CD4-positive, alpha-beta T cell (primary cell): ENCODE results near the gene RALGPS1. TPM values are rescaled to one million over a fixed set of nuclear protein-coding genes. Genes with fewer than 3 reads are reported as not detected.

Experiments
- ATAC-seq: fragments of 200-7000 bp; cut with Tn5 transposase; one replicate; pipeline ENCODE4 v1.10.0; 2022; ENCODE audit warnings: mild to moderate bottlenecking; ENCODE audit not compliant: poor library complexity
- CTCF ChIA-PET: fragments of 350-600 bp; sonication (Branson Sonifier 250); formaldehyde crosslinking; loops from one replicate; lab custom pipeline; 2021; ENCODE audit warnings: antibody characterized with exemption, inconsistent platforms; lab: Charles Lee
- POLR2A ChIA-PET: fragments of 350-600 bp; sonication (Branson Sonifier 250); formaldehyde crosslinking; loops from one replicate; lab custom pipeline; 2021; ENCODE audit warnings: antibody characterized with exemption, inconsistent platforms; lab: Charles Lee
- DNase-seq, 14 experiments: peaks; one replicate each; pipeline ENCODE4 v3.0.0-alpha.2; 2013 to 2020; ENCODE audit warnings: mixed read lengths in 2 of 14
- H3K27ac ChIP-seq, 2 donors: one replicate each; pipeline versions ENCODE4 v1.5.1 to v1.7.0; 2013; ENCODE audit warnings: low read length in 2 of 2, low read depth in 1 of 2, mild to moderate bottlenecking in 1 of 2
- H3K27me3 ChIP-seq, 2 experiments: 1 replicate in 1 of 2; 2 replicates in 1 of 2; pipeline versions ENCODE4 v1.6.1 to v1.7.0; 2013; ENCODE audit warnings: low read length in 2 of 2, control low read depth in 1 of 2, mild to moderate bottlenecking in 1 of 2, moderate library complexity in 1 of 2; ENCODE audit not compliant: insufficient read depth in 2 of 2, control insufficient read depth in 1 of 2
- H3K36me3 ChIP-seq: one replicate; pipeline ENCODE4 v1.6.1; 2013; ENCODE audit warnings: low read length, control low read depth; ENCODE audit not compliant: insufficient read depth
- H3K4me1 ChIP-seq: one replicate; pipeline ENCODE4 v1.6.1; 2013; ENCODE audit warnings: low read length, control low read depth; ENCODE audit not compliant: insufficient read depth
- H3K4me3 ChIP-seq: one replicate; pipeline ENCODE4 v1.5.1; 2013; ENCODE audit warnings: mild to moderate bottlenecking, low read length, moderate library complexity
- H3K9me3 ChIP-seq, 2 experiments: 1 replicate in 1 of 2; 2 replicates in 1 of 2; pipeline versions ENCODE4 v1.6.1 to v1.7.0; 2013; ENCODE audit warnings: low read length in 2 of 2, mild to moderate bottlenecking in 2 of 2, control low read depth in 1 of 2, moderate library complexity in 1 of 2; ENCODE audit not compliant: control insufficient read depth in 1 of 2, insufficient read depth in 1 of 2
- H3K27ac Mint-ChIP-seq: one replicate; pipeline ENCODE4 v1.8.0; 2020; ENCODE audit warnings: mixed read lengths
- H3K27me3 Mint-ChIP-seq: one replicate; pipeline ENCODE4 v1.8.0; 2021; ENCODE audit warnings: mixed read lengths
- H3K36me3 Mint-ChIP-seq: one replicate; pipeline ENCODE4 v1.8.0; 2021; ENCODE audit warnings: low read depth, mixed read lengths
- H3K4me1 Mint-ChIP-seq: one replicate; pipeline ENCODE4 v1.8.0; 2021; ENCODE audit warnings: low read depth, mixed read lengths
- H3K4me3 Mint-ChIP-seq: one replicate; pipeline ENCODE4 v1.8.0; 2020; ENCODE audit warnings: mild to moderate bottlenecking, mixed read lengths
- H3K9me3 Mint-ChIP-seq: one replicate; pipeline ENCODE4 v1.8.0; 2020; ENCODE audit warnings: mixed read lengths
- CTCF ChIP-seq: fragments of 200-600 bp; IDR thresholded peaks from one replicate; pipeline ENCODE4 v1.8.0; 2022; ENCODE audit warnings: antibody characterized with exemption, mild to moderate bottlenecking
- intact Hi-C, 2 experiments: fragments of 100-400 bp; cut with DNase I in 1 of 2; cut with micrococcal nuclease in 1 of 2; formaldehyde crosslinking; loops; one replicate each; pipeline versions ENCODE4 v1.15.1 to v1.9.0; 2023 to 2025; cut with DNase I, micrococcal nuclease
- total RNA-seq, 174 experiments: library from RNA in 2 of 174; stranded (reverse) in 2 of 174; gene quantifications; one replicate each; pipeline ENCODE4 v1.2.3 and lab custom pipeline; 2021 to 2026

Gene RALGPS1
- total RNA-seq, 2 experiments from 2014 or later: 5.8 to 6.3 TPM

- Mint-ChIP-seq H3K9me3 (no peaks in the 10 kb centered on the region), H3K4me3 (no peak overlapping the region), H3K4me1 (peaks cover 24% of the 10 kb centered on the region), H3K27me3 (no peaks in the 10 kb centered on the region), H3K27ac (no peak overlapping the region), H3K36me3 (no peaks in the 10 kb centered on the region)
- H3K4me3 ChIP-seq: no peak overlapping the region
- intact Hi-C loops: no loop called here
- TF ChIP-seq CTCF: no peak
- H3K27me3 ChIP-seq: no peaks in the 10 kb centered on the region
- POLR2A ChIA-PET: no interaction called here
- no peak for ATAC-seq
- DNase-seq: no peak
- H3K27ac ChIP-seq: no peak overlapping the region
- no peaks in the 10 kb centered on the region for H3K36me3 ChIP-seq
- CTCF ChIA-PET: no interaction called here
- H3K9me3 ChIP-seq: no peaks in the 10 kb centered on the region
- peaks cover 21% of the 10 kb centered on the region for H3K4me1 ChIP-seq
Measured at GRCh38 chr9:127050152-127050551, 135.6 kb downstream of the RALGPS1 start.

GRCh38 chr9:127050591-127051001 lies 136.0 kb downstream of the RALGPS1 start:
- H3K9me3 ChIP-seq: no peaks in the 10 kb centered on the region
- no peak overlapping the region for H3K4me3 Mint-ChIP-seq

GRCh38 chr9:127051881-127052595 lies 137.5 kb downstream of the RALGPS1 start:
- intact Hi-C loops: no loop called here
- ChIA-PET CTCF (no interaction called here), POLR2A (no interaction called here)
- Mint-ChIP-seq H3K4me3 (no peak overlapping the region), H3K4me1 (peaks cover 24% of the 10 kb centered on the region), H3K36me3 (no peaks in the 10 kb centered on the region), H3K27ac (no peak overlapping the region), H3K9me3 (no peaks in the 10 kb centered on the region), H3K27me3 (no peaks in the 10 kb centered on the region)
- no peaks in the 10 kb centered on the region for H3K9me3 ChIP-seq
- no peak for ATAC-seq
- no peaks in the 10 kb centered on the region for H3K27me3 ChIP-seq
- no peak for DNase-seq
- H3K27ac ChIP-seq: no peak overlapping the region
- H3K4me3 ChIP-seq: no peak overlapping the region
- no peak for TF ChIP-seq CTCF
- H3K4me1 ChIP-seq: peaks cover 21% of the 10 kb centered on the region
- no peaks in the 10 kb centered on the region for H3K36me3 ChIP-seq

More at GRCh38 chr9:127050591-127051001, 136.0 kb downstream of the RALGPS1 start:
- Histone ChIP-seq H3K4me1 (peaks cover 21% of the 10 kb centered on the region), H3K4me3 (no peak overlapping the region), H3K27me3 (no peaks in the 10 kb centered on the region), H3K36me3 (no peaks in the 10 kb centered on the region), H3K27ac (no peak overlapping the region)
- H3K4me1 Mint-ChIP-seq: peaks cover 24% of the 10 kb centered on the region
- no peaks in the 10 kb centered on the region for H3K36me3 Mint-ChIP-seq
- no peak overlapping the region for H3K27ac Mint-ChIP-seq
- H3K27me3 Mint-ChIP-seq: no peaks in the 10 kb centered on the region
- no peaks in the 10 kb centered on the region for H3K9me3 Mint-ChIP-seq
- CTCF ChIA-PET: no interaction called here
- DNase-seq (no peak), ATAC-seq (no peak)
- no peak for TF ChIP-seq CTCF
- POLR2A ChIA-PET: no interaction called here
- intact Hi-C loops: no loop called here
